ENCODE measurements around the gene APBB3.

APBB3 gene

DNA sequence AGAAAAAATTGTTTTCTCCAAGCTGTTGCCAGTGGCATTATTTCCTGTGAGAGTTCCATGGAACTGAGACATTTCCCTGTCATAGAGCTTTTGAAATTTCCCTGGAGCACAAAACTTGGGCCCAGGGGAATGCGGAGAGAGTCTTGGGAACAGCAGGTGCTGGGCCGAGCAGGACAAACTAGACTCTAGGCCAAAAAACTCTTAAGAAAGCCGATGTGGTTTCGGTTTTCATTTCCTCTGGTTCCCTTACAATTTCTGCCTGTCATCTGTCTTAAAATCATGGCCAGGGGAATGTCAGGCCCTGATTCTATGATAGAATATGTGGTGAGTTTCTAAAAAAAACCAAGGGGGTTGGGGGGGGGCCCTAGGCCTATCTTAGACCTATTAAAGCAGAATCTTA is 4.8 kb upstream of the APBB3 start:
- TF ChIP-seq BACH2 (CRISPR knock-in tag; IDR thresholded peaks at IDR 0.05; ENCODE audit: borderline replicate concordance) (no peak), PPARA (CRISPR knock-in tag; IDR thresholded peaks at IDR 0.05; ENCODE audit: borderline replicate concordance) (no peak), ZNF565 (CRISPR knock-in tag; conservative IDR thresholded peaks at IDR 0.05; ENCODE audit: low read depth) (no peak), SNAI2 (CRISPR knock-in tag; IDR thresholded peaks at IDR 0.05) (no peak), TOX (CRISPR knock-in tag; IDR thresholded peaks at IDR 0.05; ENCODE audit: borderline replicate concordance) (no peak), ESRRG (CRISPR knock-in tag; IDR thresholded peaks at IDR 0.05) (no peak), ARNTL (CRISPR knock-in tag; IDR thresholded peaks at IDR 0.05; ENCODE audit: borderline replicate concordance, low read depth) (no peak), ZNF70 (CRISPR knock-in tag; IDR thresholded peaks at IDR 0.05) (no peak), GLIS3 (CRISPR knock-in tag; IDR thresholded peaks at IDR 0.05) (no peak), CSDC2 (CRISPR knock-in tag; IDR thresholded peaks at IDR 0.05) (no peak), ZFP3 (CRISPR knock-in tag; IDR thresholded peaks at IDR 0.05) (no peak), ISL1 (CRISPR knock-in tag; IDR thresholded peaks at IDR 0.05) (no peak), POU6F1 (CRISPR knock-in tag; IDR thresholded peaks at IDR 0.05; ENCODE audit: borderline replicate concordance, low read depth) (no peak)
- TF ChIP-seq, protein P1, sequence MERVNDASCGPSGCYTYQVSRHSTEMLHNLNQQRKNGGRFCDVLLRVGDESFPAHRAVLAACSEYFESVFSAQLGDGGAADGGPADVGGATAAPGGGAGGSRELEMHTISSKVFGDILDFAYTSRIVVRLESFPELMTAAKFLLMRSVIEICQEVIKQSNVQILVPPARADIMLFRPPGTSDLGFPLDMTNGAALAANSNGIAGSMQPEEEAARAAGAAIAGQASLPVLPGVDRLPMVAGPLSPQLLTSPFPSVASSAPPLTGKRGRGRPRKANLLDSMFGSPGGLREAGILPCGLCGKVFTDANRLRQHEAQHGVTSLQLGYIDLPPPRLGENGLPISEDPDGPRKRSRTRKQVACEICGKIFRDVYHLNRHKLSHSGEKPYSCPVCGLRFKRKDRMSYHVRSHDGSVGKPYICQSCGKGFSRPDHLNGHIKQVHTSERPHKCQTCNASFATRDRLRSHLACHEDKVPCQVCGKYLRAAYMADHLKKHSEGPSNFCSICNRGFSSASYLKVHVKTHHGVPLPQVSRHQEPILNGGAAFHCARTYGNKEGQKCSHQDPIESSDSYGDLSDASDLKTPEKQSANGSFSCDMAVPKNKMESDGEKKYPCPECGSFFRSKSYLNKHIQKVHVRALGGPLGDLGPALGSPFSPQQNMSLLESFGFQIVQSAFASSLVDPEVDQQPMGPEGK (CRISPR knock-in tag; IDR thresholded peaks at IDR 0.05; ENCODE audit: borderline replicate concordance), result no peak
- ATAC-seq, result no peak

DNA sequence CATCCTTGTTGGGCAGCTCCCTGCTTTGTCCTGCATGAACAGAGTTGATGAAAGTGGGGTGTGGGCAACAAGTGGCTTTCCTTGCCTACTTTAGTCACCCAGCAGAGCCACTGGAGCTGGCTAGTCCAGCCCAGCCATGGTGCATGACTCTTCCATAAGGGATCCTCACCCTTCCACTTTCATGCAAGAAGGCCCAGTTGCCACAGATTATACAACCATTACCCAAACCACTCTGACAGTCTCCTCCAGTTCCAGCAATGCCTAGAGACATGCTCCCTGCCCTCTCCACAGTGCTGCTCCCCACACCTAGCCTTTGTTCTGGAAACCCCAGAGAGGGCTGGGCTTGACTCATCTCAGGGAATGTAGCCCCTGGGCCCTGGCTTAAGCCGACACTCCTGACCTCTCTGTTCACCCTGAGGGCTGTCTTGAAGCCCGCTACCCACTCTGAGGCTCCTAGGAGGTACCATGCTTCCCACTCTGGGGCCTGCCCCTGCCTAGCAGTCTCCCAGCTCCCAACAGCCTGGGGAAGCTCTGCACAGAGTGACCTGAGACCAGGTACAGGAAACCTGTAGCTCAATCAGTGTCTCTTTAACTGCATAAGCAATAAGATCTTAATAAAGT is 4.2 kb upstream of the APBB3 start:
- TF ChIP-seq TOX (CRISPR knock-in tag; IDR thresholded peaks at IDR 0.05; ENCODE audit: borderline replicate concordance) (no peak), ZNF8 (CRISPR knock-in tag; IDR thresholded peaks at IDR 0.05) (no peak), GLIS3 (CRISPR knock-in tag; IDR thresholded peaks at IDR 0.05) (no peak), TCF4 (CRISPR knock-in tag; IDR thresholded peaks at IDR 0.05; ENCODE audit: borderline replicate concordance) (no peak), CSDC2 (CRISPR knock-in tag; IDR thresholded peaks at IDR 0.05) (no peak), TSHZ2 (CRISPR knock-in tag; IDR thresholded peaks at IDR 0.05) (no peak), ZNF70 (CRISPR knock-in tag; IDR thresholded peaks at IDR 0.05) (no peak), CSRNP3 (CRISPR knock-in tag; IDR thresholded peaks at IDR 0.05) (no peak)
- TF ChIP-seq, protein P1 (CRISPR knock-in tag; IDR thresholded peaks at IDR 0.05; ENCODE audit: borderline replicate concordance), result no peak
- TF ChIP-seq, protein P2, sequence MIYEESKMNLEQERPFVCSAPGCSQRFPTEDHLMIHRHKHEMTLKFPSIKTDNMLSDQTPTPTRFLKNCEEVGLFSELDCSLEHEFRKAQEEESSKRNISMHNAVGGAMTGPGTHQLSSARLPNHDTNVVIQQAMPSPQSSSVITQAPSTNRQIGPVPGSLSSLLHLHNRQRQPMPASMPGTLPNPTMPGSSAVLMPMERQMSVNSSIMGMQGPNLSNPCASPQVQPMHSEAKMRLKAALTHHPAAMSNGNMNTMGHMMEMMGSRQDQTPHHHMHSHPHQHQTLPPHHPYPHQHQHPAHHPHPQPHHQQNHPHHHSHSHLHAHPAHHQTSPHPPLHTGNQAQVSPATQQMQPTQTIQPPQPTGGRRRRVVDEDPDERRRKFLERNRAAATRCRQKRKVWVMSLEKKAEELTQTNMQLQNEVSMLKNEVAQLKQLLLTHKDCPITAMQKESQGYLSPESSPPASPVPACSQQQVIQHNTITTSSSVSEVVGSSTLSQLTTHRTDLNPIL (CRISPR knock-in tag; IDR thresholded peaks at IDR 0.05; ENCODE audit: low read depth), result no peak
- no peak for ATAC-seq

Measured in SK-N-SH treated with all-trans-retinoic acid at 6 μM for 48 hours (cell line).